Osteoblast (primary cell): ENCODE measurements around the gene PDZD7. TPM values are rescaled to one million over a fixed set of nuclear protein-coding genes. Genes with fewer than 3 reads are reported as not detected.

ENCODE experiments used
- DNase-seq: peaks from one replicate; pipeline ENCODE4 v3.0.0; 2011; ENCODE audit warnings: low spot score, mixed read lengths; ENCODE audit not compliant: insufficient read length; ENCODE audit errors: missing footprints
- H2AFZ ChIP-seq: 2 replicates; pipeline ENCODE4 v1.6.0; 2011; ENCODE audit warnings: mild to moderate bottlenecking, low read length
- H3K27ac ChIP-seq: 2 replicates; pipeline ENCODE4 v1.5.1; 2011; ENCODE audit warnings: mild to moderate bottlenecking, low read depth, low read length, moderate library complexity
- H3K27me3 ChIP-seq: 2 replicates; pipeline ENCODE4 v1.6.0; 2012; ENCODE audit warnings: mild to moderate bottlenecking, control low read depth, inconsistent platforms, low read length, moderate library complexity; ENCODE audit not compliant: insufficient read depth
- H3K36me3 ChIP-seq: 2 replicates; pipeline ENCODE4 v1.5.1; 2011; ENCODE audit warnings: mild to moderate bottlenecking, low read length, control low read depth, moderate library complexity; ENCODE audit not compliant: insufficient read depth
- H3K4me1 ChIP-seq: 2 replicates; pipeline ENCODE4 v1.5.1; 2011; ENCODE audit warnings: mild to moderate bottlenecking, low read length, control low read depth, moderate library complexity; ENCODE audit not compliant: insufficient read depth
- H3K4me2 ChIP-seq: 2 replicates; pipeline ENCODE4 v1.6.0; 2011; ENCODE audit warnings: mild to moderate bottlenecking, low read length; ENCODE audit not compliant: insufficient read depth
- H3K4me3 ChIP-seq: fragments of 200-600 bp; sonication (generic); 3 replicates; pipeline ENCODE4 v1.5.1; 2012; ENCODE audit warnings: mild to moderate bottlenecking, low read length, inconsistent platforms; ENCODE audit not compliant: insufficient read depth
- H3K79me2 ChIP-seq: 2 replicates; pipeline ENCODE4 v1.6.0; 2012; ENCODE audit warnings: mild to moderate bottlenecking, low read length, control low read depth, inconsistent platforms; ENCODE audit not compliant: insufficient read depth
- H3K9me3 ChIP-seq: 2 replicates; pipeline ENCODE4 v1.5.1; 2011; ENCODE audit warnings: low read depth, low read length, control low read depth
- H4K20me1 ChIP-seq: 2 replicates; pipeline ENCODE4 v1.6.0; 2012; ENCODE audit warnings: mild to moderate bottlenecking, low read length, control low read depth; ENCODE audit not compliant: insufficient read depth
- total RNA-seq: library from RNA; depleted of rRNA; stranded (reverse); fragments of >200 nt; gene quantifications from 2 replicates; pipeline ENCODE4 v1.2.3, GENCODE V29; 2012
- TF ChIP-seq, protein P1 (sequence below): IDR thresholded peaks from 2 replicates; pipeline ENCODE4 v1.5.1; 2011; ENCODE audit warnings: mild to moderate bottlenecking, low read depth, low read length, moderate library complexity; ENCODE audit errors: extremely low read depth

Gene PDZD7
- total RNA-seq, 1 donor = 0.72 TPM

DNA sequence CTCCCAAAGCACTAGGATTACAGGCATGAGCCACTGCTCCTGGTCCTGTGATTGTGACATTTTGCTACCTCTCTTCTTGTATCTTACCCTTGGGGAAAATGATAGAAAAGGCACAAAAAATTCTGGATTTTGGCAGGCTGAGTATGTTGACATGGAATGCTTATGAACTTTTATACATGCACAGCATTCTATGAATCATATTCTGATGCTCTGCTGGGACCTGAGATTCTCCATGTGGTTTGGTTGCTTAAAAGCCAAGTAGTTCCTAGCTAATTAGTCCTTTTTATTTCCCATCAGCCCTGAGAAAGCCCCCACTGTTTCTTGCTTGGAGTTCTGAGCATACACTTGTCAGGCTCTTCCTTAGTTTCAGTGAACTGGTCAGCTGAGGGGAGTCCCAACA, 22.6 kb upstream of the PDZD7 start:
- H3K27me3 ChIP-seq = peaks cover 19% of the 10 kb centered on the region
- H3K4me2 ChIP-seq = peak overlapping the region; percentile 6
- H3K79me2 ChIP-seq = peaks cover 3% of the 10 kb centered on the region
- DNase-seq = peak; percentile 88
- TF ChIP-seq, protein P1, sequence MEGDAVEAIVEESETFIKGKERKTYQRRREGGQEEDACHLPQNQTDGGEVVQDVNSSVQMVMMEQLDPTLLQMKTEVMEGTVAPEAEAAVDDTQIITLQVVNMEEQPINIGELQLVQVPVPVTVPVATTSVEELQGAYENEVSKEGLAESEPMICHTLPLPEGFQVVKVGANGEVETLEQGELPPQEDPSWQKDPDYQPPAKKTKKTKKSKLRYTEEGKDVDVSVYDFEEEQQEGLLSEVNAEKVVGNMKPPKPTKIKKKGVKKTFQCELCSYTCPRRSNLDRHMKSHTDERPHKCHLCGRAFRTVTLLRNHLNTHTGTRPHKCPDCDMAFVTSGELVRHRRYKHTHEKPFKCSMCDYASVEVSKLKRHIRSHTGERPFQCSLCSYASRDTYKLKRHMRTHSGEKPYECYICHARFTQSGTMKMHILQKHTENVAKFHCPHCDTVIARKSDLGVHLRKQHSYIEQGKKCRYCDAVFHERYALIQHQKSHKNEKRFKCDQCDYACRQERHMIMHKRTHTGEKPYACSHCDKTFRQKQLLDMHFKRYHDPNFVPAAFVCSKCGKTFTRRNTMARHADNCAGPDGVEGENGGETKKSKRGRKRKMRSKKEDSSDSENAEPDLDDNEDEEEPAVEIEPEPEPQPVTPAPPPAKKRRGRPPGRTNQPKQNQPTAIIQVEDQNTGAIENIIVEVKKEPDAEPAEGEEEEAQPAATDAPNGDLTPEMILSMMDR = no peak
- no peak overlapping the region for H2AFZ ChIP-seq
- peaks cover 25% of the 10 kb centered on the region for H3K4me1 ChIP-seq
- no peak overlapping the region for H3K27ac ChIP-seq
- no peaks in the 10 kb centered on the region for H3K9me3 ChIP-seq
- H3K4me3 ChIP-seq = no peak overlapping the region
- H3K36me3 ChIP-seq = peaks cover 4% of the 10 kb centered on the region
- no peaks in the 10 kb centered on the region for H4K20me1 ChIP-seq

DNA sequence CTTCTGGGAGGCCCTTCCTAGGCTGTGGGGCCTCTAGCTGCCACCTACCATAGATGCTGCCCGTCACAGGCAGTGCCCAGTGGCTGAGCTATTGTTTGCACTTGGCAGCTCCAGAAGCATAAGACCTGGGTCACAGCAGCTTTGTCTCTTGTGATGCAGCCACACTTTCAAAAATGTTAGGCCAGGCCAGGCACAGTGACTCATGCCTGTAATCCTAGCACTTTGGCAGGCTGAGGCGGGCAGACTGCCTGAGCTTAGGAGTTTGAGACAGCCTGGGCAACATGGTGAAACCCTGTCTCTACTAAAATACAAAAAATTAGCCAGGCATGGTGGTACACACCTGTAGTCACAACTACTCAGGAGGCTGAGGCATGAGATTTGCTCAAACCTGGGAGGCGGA, 21.4 kb upstream of the PDZD7 start:
- DNase-seq = peak; percentile 96
- H3K4me2 ChIP-seq = peak overlapping the region; percentile 51
- H3K9me3 ChIP-seq = no peaks in the 10 kb centered on the region
- H3K4me3 ChIP-seq = no peak overlapping the region
- H3K27me3 ChIP-seq = peaks cover 32% of the 10 kb centered on the region
- peaks cover 4% of the 10 kb centered on the region for H3K36me3 ChIP-seq
- H2AFZ ChIP-seq = no peak overlapping the region
- H3K27ac ChIP-seq = peak overlapping the region; percentile 59
- H3K4me1 ChIP-seq = peaks cover 29% of the 10 kb centered on the region
- TF ChIP-seq, protein P1 = no peak
- H4K20me1 ChIP-seq = no peaks in the 10 kb centered on the region
- H3K79me2 ChIP-seq = peaks cover 3% of the 10 kb centered on the region

DNA sequence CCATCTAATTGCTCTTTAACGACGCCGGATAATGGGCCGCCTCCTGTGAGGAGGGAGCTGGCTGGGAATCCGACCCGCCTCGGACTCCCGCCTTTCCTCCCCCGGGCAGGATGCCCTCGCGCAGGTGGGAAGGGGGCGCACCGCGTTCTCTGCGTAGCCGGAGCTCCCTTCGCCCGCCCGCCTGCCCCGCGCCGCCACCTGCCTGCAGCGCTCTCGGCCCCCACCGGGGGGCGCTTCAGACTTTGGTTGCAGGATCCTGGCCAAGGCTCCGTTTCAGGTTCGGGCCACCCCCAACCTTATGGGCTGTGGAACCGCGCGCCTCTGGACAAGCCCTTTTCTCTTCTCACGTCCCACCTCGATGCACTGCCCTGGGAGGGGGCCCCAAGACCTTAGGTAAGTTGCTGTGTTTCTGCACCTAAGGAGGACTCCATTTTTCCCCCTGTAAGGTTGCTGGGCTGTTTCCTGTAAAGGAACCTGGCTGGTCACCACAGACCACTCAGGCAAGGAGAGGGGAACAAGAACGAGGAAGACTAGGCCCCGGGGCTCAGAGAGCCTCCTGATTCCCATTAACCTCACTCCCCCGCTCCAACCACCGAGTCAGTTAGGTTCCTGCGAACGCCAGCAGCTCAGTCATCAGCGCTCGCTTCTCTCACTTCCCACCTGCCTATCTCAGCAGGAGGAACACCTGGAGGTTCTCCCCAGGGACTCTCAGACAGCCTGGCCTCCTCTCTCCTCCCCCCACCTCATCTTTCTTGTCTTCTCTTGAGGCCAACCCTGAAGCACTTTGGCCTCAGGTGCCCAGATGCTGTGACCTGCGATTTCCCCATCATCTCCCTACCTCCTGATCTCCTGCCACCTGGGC, 19.5 kb upstream of the PDZD7 start:
- peak overlapping the region; percentile 75 for H3K4me2 ChIP-seq
- H3K79me2 ChIP-seq = peaks cover 2% of the 10 kb centered on the region
- H3K4me1 ChIP-seq = peaks cover 35% of the 10 kb centered on the region
- H3K4me3 ChIP-seq = peak overlapping the region; percentile 53
- TF ChIP-seq, protein P1 = peak; percentile 71
- peak; percentile 95 for DNase-seq
- H3K27me3 ChIP-seq = peaks cover 38% of the 10 kb centered on the region
- no peaks in the 10 kb centered on the region for H4K20me1 ChIP-seq
- H3K9me3 ChIP-seq = no peaks in the 10 kb centered on the region
- no peak overlapping the region for H3K27ac ChIP-seq
- H3K36me3 ChIP-seq = peaks cover 2% of the 10 kb centered on the region
- peak overlapping the region; percentile 53 for H2AFZ ChIP-seq

DNA sequence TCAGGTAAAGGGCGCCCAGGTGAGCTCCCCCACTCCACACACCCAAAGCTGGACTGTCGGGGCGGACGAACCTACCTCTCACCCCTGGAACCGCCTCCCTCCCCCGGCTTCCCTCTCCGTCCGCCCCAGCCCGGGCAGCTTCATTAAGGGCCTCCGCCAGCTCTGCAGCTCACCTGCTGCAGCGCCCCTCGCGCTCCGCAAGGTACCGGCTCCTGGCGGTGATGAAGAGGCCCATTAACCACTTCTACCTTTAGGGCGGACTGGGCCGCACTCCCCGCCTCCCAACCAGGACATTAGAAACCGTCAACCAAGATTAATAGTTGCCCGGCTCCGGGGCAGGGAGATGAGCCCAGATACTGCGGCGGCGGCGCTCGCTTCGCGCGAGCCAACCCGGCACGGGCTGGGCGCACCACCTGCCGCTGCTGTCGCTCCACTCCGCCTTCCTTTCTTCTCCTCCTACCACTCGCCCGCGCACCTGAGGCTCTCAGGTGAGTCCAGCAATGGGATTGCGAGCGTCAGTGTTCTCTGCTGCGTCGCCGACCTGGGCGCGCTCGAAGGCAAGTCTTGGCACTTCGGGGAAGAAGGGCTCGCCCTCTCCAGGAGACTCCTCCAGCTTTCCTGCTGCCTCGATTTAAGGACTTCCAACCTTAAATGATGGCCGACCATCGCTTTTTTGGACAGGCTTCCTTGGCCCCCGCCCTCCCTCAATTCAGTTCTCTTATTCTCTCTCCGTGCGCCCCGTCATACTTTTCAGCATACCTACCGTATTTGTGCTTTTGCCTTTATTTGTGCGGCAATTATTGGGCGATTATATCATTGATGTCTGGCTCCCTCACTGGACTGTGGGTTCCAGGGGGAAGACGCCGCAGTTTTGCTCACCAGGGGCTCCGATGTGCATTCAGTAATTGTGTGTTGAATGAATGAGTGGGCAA, 17.3 kb upstream of the PDZD7 start:
- Histone ChIP-seq H3K4me2 (no peak overlapping the region), H3K27me3 (peaks cover 38% of the 10 kb centered on the region), H3K4me3 (no peak overlapping the region), H3K79me2 (no peaks in the 10 kb centered on the region), H3K9me3 (no peaks in the 10 kb centered on the region), H3K4me1 (peaks cover 35% of the 10 kb centered on the region), H3K27ac (no peak overlapping the region), H2AFZ (no peak overlapping the region), H3K36me3 (no peaks in the 10 kb centered on the region), H4K20me1 (no peaks in the 10 kb centered on the region)
- TF ChIP-seq, protein P1 = no peak
- DNase-seq = peak; percentile 77
